OCI-LY7 (cell line): Measurements from ENCODE around the gene GOSR1. TPM values are rescaled to one million over a fixed set of nuclear protein-coding genes. Genes with fewer than 3 reads are reported as not detected.
"Not testable (repeated sequence)": the region's sequence is repeated elsewhere in the genome, so short reads cannot be mapped to it uniquely, and the experiment has no call there.

Source experiments
- BruUV-seq: library from RNA; stranded (reverse); fragments of 400-500 nt; replicated peaks from 2 replicates; lab custom pipeline; 2021; lab: Mats Ljungman, UMichigan
- CTCF ChIA-PET: fragments of 300-600 bp; sonication (Branson Sonifier 250); formaldehyde crosslinking; loops from one replicate; lab custom pipeline; 2022; ENCODE audit warnings: antibody characterized with exemption; ENCODE audit not compliant: unreplicated experiment; lab: Charles Lee
- POLR2A ChIA-PET: fragments of 300-600 bp; sonication (Branson Sonifier 250); formaldehyde crosslinking; loops from one replicate; lab custom pipeline; 2022; ENCODE audit warnings: antibody characterized with exemption; lab: Charles Lee
- DNase-seq: peaks from one replicate; pipeline ENCODE4 v3.0.0-alpha.2; 2015; ENCODE audit warnings: low spot score
- H2AFZ ChIP-seq: fragments of 200-600 bp; sonication (generic), shearing (Covaris generic); 2 replicates; pipeline ENCODE4 v1.6.1; 2014; ENCODE audit warnings: mild to moderate bottlenecking, antibody characterized with exemption, low read length, moderate library complexity
- H3K27ac ChIP-seq: fragments of 200-600 bp; sonication (generic); 2 replicates; pipeline ENCODE4 v1.5.1; 2014; ENCODE audit warnings: mixed run types, low read depth, mild to moderate bottlenecking, moderate library complexity, low read length, inconsistent platforms; ENCODE audit not compliant: poor library complexity, severe bottlenecking
- H3K36me3 ChIP-seq: fragments of 200-600 bp; sonication (generic); 2 replicates; pipeline ENCODE4 v1.6.1; 2014; ENCODE audit warnings: mild to moderate bottlenecking, antibody characterized with exemption, low read length, moderate library complexity, mixed read lengths; ENCODE audit not compliant: insufficient read depth
- H3K4me1 ChIP-seq: fragments of 200-600 bp; sonication (generic); 2 replicates; pipeline ENCODE4 v1.5.1; 2014; ENCODE audit warnings: mild to moderate bottlenecking, low read length; ENCODE audit not compliant: insufficient read depth, poor library complexity, severe bottlenecking
- H3K4me2 ChIP-seq: fragments of 200-600 bp; sonication (generic); 2 replicates; pipeline ENCODE4 v1.6.1; 2014; ENCODE audit warnings: mild to moderate bottlenecking, low read length
- H3K4me3 ChIP-seq: fragments of 200-600 bp; sonication (generic); 2 replicates; pipeline ENCODE4 v1.5.1; 2014; ENCODE audit warnings: mild to moderate bottlenecking, low read depth, low read length; ENCODE audit not compliant: poor library complexity, severe bottlenecking
- H3K79me2 ChIP-seq: fragments of 200-600 bp; sonication (generic); 2 replicates; pipeline ENCODE4 v1.6.1; 2016; ENCODE audit warnings: low read depth, mild to moderate bottlenecking, low read length, moderate library complexity, mixed read lengths; ENCODE audit not compliant: insufficient read depth
- H3K9me2 ChIP-seq: fragments of 200-600 bp; sonication (generic); 2 replicates; pipeline ENCODE4 v1.6.1; 2016; ENCODE audit warnings: mild to moderate bottlenecking, low read length, mixed read lengths; ENCODE audit not compliant: insufficient read depth
- H3K9me3 ChIP-seq: fragments of 200-600 bp; sonication (generic); 2 replicates; pipeline ENCODE4 v1.6.1; 2014; ENCODE audit warnings: mild to moderate bottlenecking, mixed run types, low read length, mixed read lengths
- H4K20me1 ChIP-seq: fragments of 200-600 bp; sonication (generic); 2 replicates; pipeline ENCODE4 v1.6.1; 2014; ENCODE audit warnings: mild to moderate bottlenecking, antibody characterized with exemption, low read length, moderate library complexity, mixed read lengths; ENCODE audit not compliant: insufficient read depth
- EZH2phosphoT487 ChIP-seq: fragments of 200-600 bp; sonication (generic); IDR thresholded peaks from 2 replicates; pipeline ENCODE4 v1.6.1; 2018; ENCODE audit warnings: low read depth, borderline replicate concordance, mild to moderate bottlenecking, mixed run types, antibody characterized with exemption, low read length, moderate library complexity, mixed read lengths
- intact Hi-C: fragments of 100-400 bp; cut with micrococcal nuclease; formaldehyde crosslinking; loops from one replicate; pipeline ENCODE4 v1.10.0; 2022; ENCODE audit not compliant: unreplicated experiment
- total RNA-seq, 2 experiments: library from RNA; depleted of rRNA in 1 of 2; stranded (reverse); fragments of >200 nt in 1 of 2; shearing (Covaris generic) in 1 of 2; gene quantifications; 2 replicates each; pipeline ENCODE4 v1.2.3, GENCODE V29; 2014 to 2022
- TF ChIP-seq, protein P1 (sequence below): fragments of 200-600 bp; sonication (generic); conservative IDR thresholded peaks from 2 replicates; pipeline ENCODE4 v1.5.1; 2014; ENCODE audit warnings: mild to moderate bottlenecking, antibody characterized with exemption, low read length, moderate library complexity, mixed read lengths

The GOSR1 gene
- total RNA-seq, 2 experiments from 2014 or later = 15.9 to 49.8 TPM

DNA sequence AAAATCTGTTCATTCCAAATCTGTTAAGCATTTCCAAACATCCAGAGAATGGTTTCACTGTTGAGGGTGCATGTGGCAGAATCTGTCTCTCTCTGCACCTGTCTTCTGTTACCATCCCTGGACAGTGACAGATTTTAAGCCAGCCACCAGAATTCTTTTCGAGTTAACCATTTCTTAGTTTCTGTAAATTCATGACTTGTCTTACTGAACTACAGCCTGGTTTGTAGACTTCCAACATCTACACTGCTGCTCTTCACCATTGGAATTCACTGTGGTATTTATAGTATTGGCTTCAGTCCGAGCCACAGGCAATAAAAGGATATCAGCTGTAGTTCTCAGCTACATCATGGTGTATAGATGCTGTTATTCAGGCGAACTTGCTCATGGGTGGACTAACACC lies 47.6 kb downstream of the GOSR1 start:
- BruUV-seq = no TSS peak

DNA sequence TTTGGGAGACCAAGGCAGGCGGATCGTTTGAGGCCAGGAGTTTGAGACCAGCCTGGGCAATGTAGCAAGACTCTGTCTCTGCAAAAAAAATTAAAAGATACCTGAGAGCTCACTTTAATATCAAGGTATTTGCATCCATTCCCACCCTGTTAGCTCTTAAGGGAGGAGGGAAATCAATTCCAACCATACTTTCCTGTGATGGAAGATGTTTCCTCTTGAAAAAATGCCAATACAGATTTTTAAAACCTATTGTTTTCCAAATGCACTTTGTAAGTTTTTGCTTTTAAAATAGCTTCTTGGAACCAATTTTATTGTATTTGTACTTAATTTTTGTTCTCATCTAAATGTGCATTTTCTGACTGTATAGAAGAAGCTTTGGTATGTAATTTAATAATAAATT lies 49.2 kb downstream of the GOSR1 start:
- TF ChIP-seq, protein P1, sequence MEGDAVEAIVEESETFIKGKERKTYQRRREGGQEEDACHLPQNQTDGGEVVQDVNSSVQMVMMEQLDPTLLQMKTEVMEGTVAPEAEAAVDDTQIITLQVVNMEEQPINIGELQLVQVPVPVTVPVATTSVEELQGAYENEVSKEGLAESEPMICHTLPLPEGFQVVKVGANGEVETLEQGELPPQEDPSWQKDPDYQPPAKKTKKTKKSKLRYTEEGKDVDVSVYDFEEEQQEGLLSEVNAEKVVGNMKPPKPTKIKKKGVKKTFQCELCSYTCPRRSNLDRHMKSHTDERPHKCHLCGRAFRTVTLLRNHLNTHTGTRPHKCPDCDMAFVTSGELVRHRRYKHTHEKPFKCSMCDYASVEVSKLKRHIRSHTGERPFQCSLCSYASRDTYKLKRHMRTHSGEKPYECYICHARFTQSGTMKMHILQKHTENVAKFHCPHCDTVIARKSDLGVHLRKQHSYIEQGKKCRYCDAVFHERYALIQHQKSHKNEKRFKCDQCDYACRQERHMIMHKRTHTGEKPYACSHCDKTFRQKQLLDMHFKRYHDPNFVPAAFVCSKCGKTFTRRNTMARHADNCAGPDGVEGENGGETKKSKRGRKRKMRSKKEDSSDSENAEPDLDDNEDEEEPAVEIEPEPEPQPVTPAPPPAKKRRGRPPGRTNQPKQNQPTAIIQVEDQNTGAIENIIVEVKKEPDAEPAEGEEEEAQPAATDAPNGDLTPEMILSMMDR = no peak
- no peak for TF ChIP-seq EZH2phosphoT487
- Histone ChIP-seq H3K9me3 (0 out of 2 replicates have a peak, but pooled peaks cover 5% of the 10 kb centered on the region), H4K20me1 (no peaks in the 10 kb centered on the region), H3K79me2 (no peaks in the 10 kb centered on the region), H3K4me2 (no peak overlapping the region), H3K4me1 (no peaks in the 10 kb centered on the region), H3K27ac (no peak overlapping the region), H2AFZ (no peak overlapping the region), H3K4me3 (no peak overlapping the region), H3K9me2 (no peaks in the 10 kb centered on the region), H3K36me3 (peaks cover 14% of the 10 kb centered on the region)
- CTCF ChIA-PET = no interaction called here
- no peak for DNase-seq
- intact Hi-C loops = no loop called here
- no TSS peak for BruUV-seq
- POLR2A ChIA-PET = no interaction called here

More for the DNA sequence above, 47.6 kb downstream of the GOSR1 start:
- H4K20me1 ChIP-seq = no peaks in the 10 kb centered on the region
- H3K9me2 ChIP-seq = no peaks in the 10 kb centered on the region
- no peak overlapping the region for H3K27ac ChIP-seq
- H3K4me2 ChIP-seq = no peak overlapping the region
- peaks cover 29% of the 10 kb centered on the region for H3K36me3 ChIP-seq
- H3K79me2 ChIP-seq = no peaks in the 10 kb centered on the region
- intact Hi-C loops = no loop called here
- DNase-seq = no peak
- H3K9me3 ChIP-seq = 0 out of 2 replicates have a peak, but pooled peaks cover 5% of the 10 kb centered on the region
- no peak overlapping the region for H3K4me3 ChIP-seq
- H2AFZ ChIP-seq = no peak overlapping the region
- no peaks in the 10 kb centered on the region for H3K4me1 ChIP-seq
- POLR2A ChIA-PET = no interaction called here
- TF ChIP-seq, protein P1 = no peak
- TF ChIP-seq EZH2phosphoT487 = no peak
- CTCF ChIA-PET = no interaction called here

DNA sequence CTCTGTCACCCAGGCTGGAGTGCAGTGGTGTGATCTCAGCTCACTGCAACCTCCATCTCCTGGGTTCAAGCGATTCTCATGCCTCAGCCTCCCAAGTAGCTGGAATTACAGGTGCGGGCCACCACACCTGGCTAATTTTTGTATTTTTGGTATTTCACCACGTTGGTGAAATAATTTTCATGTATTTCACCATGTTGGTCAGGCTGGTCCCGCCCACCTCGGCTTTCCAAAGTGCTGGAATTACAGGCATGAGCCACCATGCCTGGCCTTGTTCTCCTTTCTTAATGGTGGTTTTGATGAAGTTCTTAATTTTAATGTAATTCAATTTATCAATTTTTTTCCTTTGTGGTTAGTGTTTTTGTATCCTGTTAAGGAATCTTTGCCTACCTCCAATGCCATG lies 51.5 kb downstream of the GOSR1 start:
- CTCF ChIA-PET, H3K79me2 ChIP-seq, H3K4me2 ChIP-seq: not testable (repeated sequence)

More for the DNA sequence above, 51.5 kb downstream of the GOSR1 start:
- H3K9me2 ChIP-seq, POLR2A ChIA-PET, DNase-seq, H3K9me3 ChIP-seq, H3K4me3 ChIP-seq, H2AFZ ChIP-seq, H3K4me1 ChIP-seq, H3K36me3 ChIP-seq, H4K20me1 ChIP-seq, H3K27ac ChIP-seq, intact Hi-C loops, BruUV-seq: not testable (repeated sequence)
